ENCODE results near the gene NAA60. TPM values are rescaled to one million over a fixed set of nuclear protein-coding genes. Genes with fewer than 3 reads are reported as not detected.

NAA60 gene
- polyA plus RNA-seq, 1 donor from 2014 or later, result 32.0 TPM

DNA sequence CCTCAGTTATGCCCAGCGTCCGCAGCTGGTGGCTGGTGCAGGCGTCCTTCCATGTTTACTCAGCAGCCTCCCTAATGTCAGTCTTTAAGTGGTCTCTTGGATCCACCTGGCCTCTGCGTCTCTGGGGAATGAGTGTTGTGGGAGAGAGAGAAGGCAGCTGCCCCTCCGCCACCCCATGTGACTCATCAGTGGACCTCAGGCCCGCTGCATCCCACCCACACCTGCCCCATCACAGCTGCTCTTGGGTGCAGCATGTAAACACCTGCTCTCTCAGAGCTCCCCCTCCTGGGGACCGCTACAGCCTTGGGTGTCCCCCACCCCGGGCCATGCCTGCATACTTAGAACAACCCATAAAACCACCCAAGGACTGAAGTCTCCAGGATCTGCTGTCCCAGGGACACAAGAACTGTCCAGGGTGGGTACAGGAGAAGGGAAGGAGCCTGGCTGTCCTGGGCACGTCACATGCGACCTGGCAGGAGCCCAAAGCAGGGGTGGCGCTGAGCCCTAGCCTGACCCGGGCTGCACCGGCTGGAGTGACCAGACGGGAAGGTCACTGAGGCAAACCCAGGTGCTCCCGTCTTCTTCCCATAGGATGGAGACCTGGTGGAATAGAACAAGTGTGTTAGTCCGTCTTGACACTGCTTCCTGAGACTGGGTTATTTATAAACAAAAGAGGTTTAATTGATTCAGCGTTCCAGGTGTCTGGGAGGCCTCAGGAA, 47.6 kb downstream of the NAA60 start:
- H3K9me3 ChIP-seq (ENCODE audit: low read length), result no peaks in the 10 kb centered on the region
- no peaks in the 10 kb centered on the region for H3K9me2 ChIP-seq (ENCODE audit: insufficient read depth, low read length)
- H3K9ac ChIP-seq (ENCODE audit: low read length), result no peak overlapping the region
- H2AFZ ChIP-seq (ENCODE audit: low read depth, low read length), result no peak overlapping the region
- H3K4me2 ChIP-seq (ENCODE audit: low read length), result no peak overlapping the region
- H3K4me3 ChIP-seq (ENCODE audit: low read length), result no peak overlapping the region
- no peaks in the 10 kb centered on the region for H3K36me3 ChIP-seq (ENCODE audit: insufficient read depth, low read length)
- H3K27me3 ChIP-seq (ENCODE audit: insufficient read depth, low read depth, low read length), result no peaks in the 10 kb centered on the region
- H3K79me2 ChIP-seq (replicated peaks; ENCODE audit: insufficient read depth, low read length), result no peaks in the 10 kb centered on the region
- TF ChIP-seq EZH2 (IDR thresholded peaks at IDR 0.05; ENCODE audit: borderline replicate concordance, insufficient read depth, low read length, poor library complexity, severe bottlenecking) (no peak), MXI1 (conservative IDR thresholded peaks at IDR 0.05; ENCODE audit: poor library complexity, severe bottlenecking) (no peak), POLR2AphosphoS5 (IDR thresholded peaks at IDR 0.05) (no peak), SMC3 (conservative IDR thresholded peaks at IDR 0.05; ENCODE audit: poor library complexity) (no peak)
- TF ChIP-seq, protein P1, sequence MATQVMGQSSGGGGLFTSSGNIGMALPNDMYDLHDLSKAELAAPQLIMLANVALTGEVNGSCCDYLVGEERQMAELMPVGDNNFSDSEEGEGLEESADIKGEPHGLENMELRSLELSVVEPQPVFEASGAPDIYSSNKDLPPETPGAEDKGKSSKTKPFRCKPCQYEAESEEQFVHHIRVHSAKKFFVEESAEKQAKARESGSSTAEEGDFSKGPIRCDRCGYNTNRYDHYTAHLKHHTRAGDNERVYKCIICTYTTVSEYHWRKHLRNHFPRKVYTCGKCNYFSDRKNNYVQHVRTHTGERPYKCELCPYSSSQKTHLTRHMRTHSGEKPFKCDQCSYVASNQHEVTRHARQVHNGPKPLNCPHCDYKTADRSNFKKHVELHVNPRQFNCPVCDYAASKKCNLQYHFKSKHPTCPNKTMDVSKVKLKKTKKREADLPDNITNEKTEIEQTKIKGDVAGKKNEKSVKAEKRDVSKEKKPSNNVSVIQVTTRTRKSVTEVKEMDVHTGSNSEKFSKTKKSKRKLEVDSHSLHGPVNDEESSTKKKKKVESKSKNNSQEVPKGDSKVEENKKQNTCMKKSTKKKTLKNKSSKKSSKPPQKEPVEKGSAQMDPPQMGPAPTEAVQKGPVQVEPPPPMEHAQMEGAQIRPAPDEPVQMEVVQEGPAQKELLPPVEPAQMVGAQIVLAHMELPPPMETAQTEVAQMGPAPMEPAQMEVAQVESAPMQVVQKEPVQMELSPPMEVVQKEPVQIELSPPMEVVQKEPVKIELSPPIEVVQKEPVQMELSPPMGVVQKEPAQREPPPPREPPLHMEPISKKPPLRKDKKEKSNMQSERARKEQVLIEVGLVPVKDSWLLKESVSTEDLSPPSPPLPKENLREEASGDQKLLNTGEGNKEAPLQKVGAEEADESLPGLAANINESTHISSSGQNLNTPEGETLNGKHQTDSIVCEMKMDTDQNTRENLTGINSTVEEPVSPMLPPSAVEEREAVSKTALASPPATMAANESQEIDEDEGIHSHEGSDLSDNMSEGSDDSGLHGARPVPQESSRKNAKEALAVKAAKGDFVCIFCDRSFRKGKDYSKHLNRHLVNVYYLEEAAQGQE (IDR thresholded peaks at IDR 0.05; ENCODE audit: borderline replicate concordance), result no peak
- TF ChIP-seq, protein P2, sequence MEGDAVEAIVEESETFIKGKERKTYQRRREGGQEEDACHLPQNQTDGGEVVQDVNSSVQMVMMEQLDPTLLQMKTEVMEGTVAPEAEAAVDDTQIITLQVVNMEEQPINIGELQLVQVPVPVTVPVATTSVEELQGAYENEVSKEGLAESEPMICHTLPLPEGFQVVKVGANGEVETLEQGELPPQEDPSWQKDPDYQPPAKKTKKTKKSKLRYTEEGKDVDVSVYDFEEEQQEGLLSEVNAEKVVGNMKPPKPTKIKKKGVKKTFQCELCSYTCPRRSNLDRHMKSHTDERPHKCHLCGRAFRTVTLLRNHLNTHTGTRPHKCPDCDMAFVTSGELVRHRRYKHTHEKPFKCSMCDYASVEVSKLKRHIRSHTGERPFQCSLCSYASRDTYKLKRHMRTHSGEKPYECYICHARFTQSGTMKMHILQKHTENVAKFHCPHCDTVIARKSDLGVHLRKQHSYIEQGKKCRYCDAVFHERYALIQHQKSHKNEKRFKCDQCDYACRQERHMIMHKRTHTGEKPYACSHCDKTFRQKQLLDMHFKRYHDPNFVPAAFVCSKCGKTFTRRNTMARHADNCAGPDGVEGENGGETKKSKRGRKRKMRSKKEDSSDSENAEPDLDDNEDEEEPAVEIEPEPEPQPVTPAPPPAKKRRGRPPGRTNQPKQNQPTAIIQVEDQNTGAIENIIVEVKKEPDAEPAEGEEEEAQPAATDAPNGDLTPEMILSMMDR (IDR thresholded peaks at IDR 0.05; ENCODE audit: poor library complexity, severe bottlenecking), result no peak
- H4K20me1 ChIP-seq (ENCODE audit: insufficient read depth), result no peaks in the 10 kb centered on the region
- no peaks in the 10 kb centered on the region for H3F3A ChIP-seq (ENCODE audit: insufficient read depth, low read length, poor library complexity, severe bottlenecking)
- no peak overlapping the region for H3K27ac ChIP-seq (ENCODE audit: low read length)

- Histone ChIP-seq H2AFZ (ENCODE audit: low read depth, low read length) (no peak overlapping the region), H3K9ac (ENCODE audit: low read length) (no peak overlapping the region), H3K4me2 (ENCODE audit: low read length) (no peak overlapping the region), H3K79me2 (replicated peaks; ENCODE audit: insufficient read depth, low read length) (no peaks in the 10 kb centered on the region), H3K9me2 (ENCODE audit: insufficient read depth, low read length) (no peaks in the 10 kb centered on the region), H3F3A (ENCODE audit: insufficient read depth, low read length, poor library complexity, severe bottlenecking) (no peaks in the 10 kb centered on the region), H3K27ac (ENCODE audit: low read length) (no peak overlapping the region), H3K36me3 (ENCODE audit: insufficient read depth, low read length) (no peaks in the 10 kb centered on the region), H3K4me3 (ENCODE audit: low read length) (no peak overlapping the region), H3K9me3 (ENCODE audit: low read length) (no peaks in the 10 kb centered on the region), H4K20me1 (ENCODE audit: insufficient read depth) (no peaks in the 10 kb centered on the region), H3K27me3 (ENCODE audit: insufficient read depth, low read depth, low read length) (no peaks in the 10 kb centered on the region)
- TF ChIP-seq MXI1 (conservative IDR thresholded peaks at IDR 0.05; ENCODE audit: poor library complexity, severe bottlenecking) (no peak), EP300 (conservative IDR thresholded peaks at IDR 0.05; ENCODE audit: poor library complexity, severe bottlenecking) (no peak), SMC3 (conservative IDR thresholded peaks at IDR 0.05; ENCODE audit: poor library complexity) (no peak), RAD21 (conservative IDR thresholded peaks at IDR 0.05) (no peak), EZH2 (IDR thresholded peaks at IDR 0.05; ENCODE audit: borderline replicate concordance, insufficient read depth, low read length, poor library complexity, severe bottlenecking) (no peak)
- TF ChIP-seq, protein P2 (IDR thresholded peaks at IDR 0.05; ENCODE audit: poor library complexity, severe bottlenecking), result no peak
- TF ChIP-seq, protein P1 (IDR thresholded peaks at IDR 0.05; ENCODE audit: borderline replicate concordance), result no peak
Measured at GRCh38 chr16:3492356-3492755, 48.9 kb downstream of the NAA60 start.

Measured in neural cell (in vitro differentiated cells).